Epithelial cell of esophagus (primary cell): ENCODE data around the gene MAST2.

Source experiments
- DNase-seq: peaks from one replicate; pipeline ENCODE4 v3.0.0; 2010; ENCODE audit warnings: low read depth
- H3K4me3 ChIP-seq: 2 replicates; pipeline ENCODE4 v1.5.1; 2011; ENCODE audit warnings: mild to moderate bottlenecking, low read length, control low read depth
- CTCF ChIP-seq: IDR thresholded peaks from 2 replicates; pipeline ENCODE4 v1.5.1; 2011; ENCODE audit warnings: low read depth, mild to moderate bottlenecking, low read length, control low read depth, inconsistent platforms; ENCODE audit not compliant: insufficient read depth; ENCODE audit errors: missing control alignments

The MAST2 gene

GRCh38 chr1:46021046-46021996 lies 217.9 kb downstream of the MAST2 start:
- TF ChIP-seq CTCF = no peak
- no peak for DNase-seq
- H3K4me3 ChIP-seq = no peak overlapping the region

GRCh38 chr1:46026531-46026930 lies 223.1 kb downstream of the MAST2 start:
- DNase-seq = no peak
- TF ChIP-seq CTCF = no peak
- H3K4me3 ChIP-seq = no peak overlapping the region

GRCh38 chr1:46027788-46028573 lies 224.6 kb downstream of the MAST2 start:
- DNase-seq = no peak
- no peak for TF ChIP-seq CTCF
- no peak overlapping the region for H3K4me3 ChIP-seq

GRCh38 chr1:46030074-46030870 lies 226.9 kb downstream of the MAST2 start:
- no peak for TF ChIP-seq CTCF
- no peak for DNase-seq
- H3K4me3 ChIP-seq = no peak overlapping the region

GRCh38 chr1:46030876-46031660 lies 227.7 kb downstream of the MAST2 start:
- no peak for TF ChIP-seq CTCF
- no peak overlapping the region for H3K4me3 ChIP-seq
- peak; percentile 53 for DNase-seq
